ENCODE data around the gene TSHZ2.

TSHZ2 gene

DNA sequence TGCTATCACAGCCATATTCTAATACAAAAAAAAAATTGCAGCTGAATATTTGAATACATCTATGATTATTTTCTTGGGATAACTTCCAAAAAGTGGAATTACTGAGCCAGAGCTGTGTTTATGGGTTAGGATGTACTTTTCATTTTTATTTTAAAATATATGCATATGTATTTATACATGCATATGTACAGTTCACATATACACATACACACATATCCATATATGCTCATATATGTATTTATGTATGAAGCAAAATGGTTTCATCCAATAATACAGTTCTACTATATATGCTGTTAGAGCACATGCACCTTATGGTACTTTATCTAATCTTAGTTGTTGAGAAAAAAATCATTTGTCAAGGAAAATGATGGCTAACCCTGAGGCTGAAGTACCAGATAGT, 54.9 kb downstream of the TSHZ2 start:
- DNase-seq: no peak

DNA sequence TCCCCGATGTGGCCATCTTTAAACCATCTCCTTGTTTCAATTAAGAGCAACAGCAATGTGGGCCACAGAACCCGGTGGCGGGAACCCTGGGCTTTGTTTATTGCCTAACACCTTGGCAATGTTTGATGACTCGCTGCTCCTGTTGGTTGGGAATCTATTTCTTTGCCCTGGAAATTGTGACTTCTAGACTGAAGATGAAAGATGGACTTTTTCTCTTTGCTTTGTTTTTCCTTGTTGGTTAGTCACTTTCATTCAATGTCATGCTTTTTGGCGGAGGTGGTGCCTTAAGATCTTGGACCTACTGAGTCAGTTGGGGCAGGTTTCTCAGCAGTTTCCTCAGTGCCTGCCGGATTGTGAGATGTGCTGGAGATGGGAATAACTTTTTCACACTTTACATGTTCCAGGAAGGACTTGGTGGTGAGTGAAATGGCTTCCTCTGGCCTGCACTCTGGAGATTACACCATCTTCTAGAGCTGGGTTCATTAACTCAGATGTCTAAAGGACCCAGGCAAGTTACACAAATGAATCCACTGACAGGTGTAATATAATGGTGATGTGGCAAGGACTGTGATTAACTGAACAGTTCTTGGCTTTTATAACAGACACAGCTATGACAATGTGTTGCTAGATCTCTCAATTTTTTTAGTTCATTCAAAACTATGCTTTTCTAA, 56.3 kb downstream of the TSHZ2 start:
- no peak for DNase-seq

- no peak for DNase-seq
Observed at GRCh38 chr20:53030061-53030460, 57.9 kb downstream of the TSHZ2 start.

DNA sequence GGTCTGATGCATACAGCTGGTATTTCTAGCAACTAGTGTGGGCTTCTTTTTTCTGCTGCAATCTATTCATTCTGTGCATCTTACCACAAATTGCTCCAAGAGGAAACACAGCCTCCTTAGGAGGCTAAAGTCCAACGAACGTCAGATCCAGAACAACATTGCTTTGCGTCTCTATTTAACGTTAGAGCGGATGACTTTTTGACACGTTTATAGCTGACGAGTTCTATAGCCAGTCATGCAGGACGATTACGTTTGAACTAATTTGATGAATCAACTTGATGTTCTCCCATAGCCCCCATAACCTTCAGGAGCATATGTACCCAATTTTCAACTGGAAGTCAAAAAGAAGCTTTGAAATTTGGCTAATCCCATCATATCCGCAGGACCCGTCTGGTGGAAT, 59.9 kb downstream of the TSHZ2 start:
- no peak for DNase-seq

DNA sequence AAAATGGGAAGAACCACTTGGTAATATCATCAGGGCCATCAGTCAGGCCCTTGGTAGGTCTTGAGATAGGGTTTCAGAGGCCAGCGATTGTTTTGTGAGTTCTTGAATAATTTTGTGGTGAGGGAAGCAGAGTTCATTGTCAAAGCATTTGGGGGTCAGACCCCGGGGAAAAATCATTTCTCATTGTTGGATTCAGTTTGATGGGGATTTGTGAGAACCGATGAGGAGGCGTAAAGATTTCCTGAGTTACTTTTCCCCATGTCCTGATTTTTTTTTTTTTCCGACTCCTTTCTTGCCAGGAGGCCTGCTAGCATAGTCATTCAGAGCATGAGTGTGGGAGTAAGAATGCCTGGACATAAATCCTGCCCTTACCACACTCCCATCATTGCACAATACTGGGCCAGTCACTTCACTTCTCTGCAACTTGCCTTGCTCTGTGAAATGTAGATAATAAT, 60.3 kb downstream of the TSHZ2 start:
- no peak for DNase-seq

DNA sequence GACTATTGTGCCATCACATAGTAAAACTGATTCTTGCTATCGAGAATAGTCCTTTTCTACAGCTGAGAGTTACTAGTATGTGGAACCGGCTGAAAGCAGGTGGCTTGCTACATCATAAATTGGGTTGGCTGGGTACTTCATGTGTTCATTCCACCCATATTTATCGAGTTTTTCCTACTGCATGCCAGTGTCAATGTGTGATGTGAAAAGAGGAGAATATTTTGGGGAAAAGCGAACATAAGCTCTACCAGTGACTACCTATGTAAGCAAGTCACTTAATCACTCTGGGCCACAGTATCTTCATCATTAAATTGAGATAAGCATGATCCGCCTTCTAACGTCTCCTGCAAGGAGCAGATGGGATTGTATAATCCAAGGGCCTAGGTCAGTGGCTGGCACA, 61.0 kb downstream of the TSHZ2 start:
- DNase-seq: no peak

DNA sequence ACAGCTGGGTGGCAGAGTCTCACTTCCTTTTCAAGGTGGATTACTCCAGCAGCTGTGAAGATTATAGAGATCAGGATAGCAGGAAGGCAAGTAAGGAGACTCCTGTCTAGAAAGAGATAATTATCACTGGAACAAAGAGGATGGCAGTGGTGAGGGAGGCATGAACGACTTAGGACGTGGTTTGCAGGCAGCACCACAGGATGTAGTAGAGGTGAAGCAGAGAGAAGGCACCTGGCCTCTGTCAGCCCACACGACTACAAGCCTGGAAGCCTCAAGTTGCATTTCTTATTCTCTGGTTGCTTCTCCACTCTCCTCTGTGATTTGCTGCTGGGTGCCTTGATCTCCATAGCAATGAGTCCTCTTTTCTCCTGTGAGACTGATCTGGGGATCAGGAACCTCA, 62.7 kb downstream of the TSHZ2 start:
- no peak for DNase-seq

DNA sequence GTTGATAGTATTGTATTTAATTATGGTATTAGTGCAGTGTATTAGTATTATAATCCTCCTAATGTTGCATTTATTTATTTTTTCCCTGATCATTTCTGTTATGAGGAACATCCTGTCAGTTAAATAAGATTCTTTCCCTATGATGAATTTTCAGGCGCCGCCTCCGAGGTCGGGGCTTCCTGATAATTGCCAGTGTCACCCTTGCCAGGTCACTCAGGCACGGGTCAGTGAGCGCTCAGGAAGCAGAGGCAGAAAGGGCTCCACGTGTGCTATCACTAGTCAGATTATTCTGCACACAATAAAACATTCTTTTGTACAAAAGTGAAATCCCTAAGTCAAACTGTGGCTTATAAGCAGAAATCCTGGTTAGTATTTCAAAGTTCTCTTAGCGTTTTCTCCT, 64.8 kb downstream of the TSHZ2 start:
- DNase-seq: no peak

GRCh38 chr20:53037621-53038020, 65.5 kb downstream of the TSHZ2 start:
- no peak for DNase-seq

- no peak for DNase-seq
Observed at GRCh38 chr20:53038299-53038698, 66.1 kb downstream of the TSHZ2 start.

DNA sequence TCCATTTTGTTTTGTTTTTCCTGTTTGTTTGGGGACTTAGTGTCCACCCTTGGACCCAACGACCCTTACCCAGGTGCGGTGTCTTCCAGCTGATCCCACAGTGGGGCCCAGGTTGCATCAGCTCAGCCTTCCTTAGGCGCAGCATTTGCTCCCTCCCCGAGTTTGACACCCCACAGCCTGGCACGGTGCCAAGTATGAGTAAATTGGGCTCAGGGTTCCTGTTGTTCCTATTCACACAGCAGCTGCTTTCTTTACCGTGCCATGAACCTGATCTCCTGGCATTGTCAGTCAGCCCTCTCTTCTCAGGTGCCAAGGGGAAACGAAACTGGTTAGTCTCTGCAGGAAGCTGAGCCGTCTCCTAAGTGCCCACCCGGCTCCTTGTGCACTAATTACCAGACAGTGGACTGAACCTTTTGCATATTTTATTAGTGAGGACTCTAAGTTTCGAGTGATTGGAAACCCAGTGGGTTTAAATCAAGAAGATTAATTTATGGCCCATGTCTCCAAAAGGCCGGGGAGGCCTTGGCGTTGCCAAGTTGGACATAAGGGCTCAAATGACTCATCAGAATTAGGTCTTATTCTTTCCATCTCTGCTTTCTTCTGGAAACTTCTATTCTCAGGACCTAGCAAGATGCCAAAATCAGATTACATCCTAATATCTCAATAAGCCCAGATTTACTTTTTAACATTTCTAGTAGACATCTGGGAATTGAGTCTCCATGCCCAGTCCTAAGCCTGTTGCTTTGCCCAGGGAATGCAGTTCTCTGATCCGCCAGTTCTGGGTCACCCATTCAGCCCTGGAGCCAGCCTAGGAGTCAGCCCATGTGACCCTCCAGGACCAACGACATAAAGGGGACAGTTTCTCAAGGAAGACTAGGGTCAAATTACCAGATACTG, 68.8 kb downstream of the TSHZ2 start:
- peak in 3 of 56 donors; percentile 1 to 36 (median 7) for DNase-seq

GRCh38 chr20:53042521-53042920, 70.4 kb downstream of the TSHZ2 start:
- no peak for DNase-seq

DNA sequence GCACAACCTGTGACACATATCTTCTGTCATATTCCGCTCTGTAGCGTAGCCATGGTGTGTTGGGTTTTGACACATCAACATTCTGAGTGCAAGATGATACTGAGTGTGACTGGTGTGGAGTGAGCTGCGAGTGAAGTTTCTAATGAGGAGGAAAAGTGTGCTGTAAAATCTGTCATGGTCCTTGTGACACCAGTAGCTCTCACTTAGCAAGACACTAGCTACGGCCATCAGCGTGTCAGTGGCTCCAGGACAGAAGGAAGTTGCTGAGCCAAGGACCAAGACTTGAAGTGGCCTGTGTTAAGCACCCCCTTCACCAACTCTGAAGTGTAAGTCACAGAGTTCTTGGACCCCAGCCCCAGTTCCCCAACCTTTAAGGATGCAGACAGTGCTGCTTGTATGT, 72.1 kb downstream of the TSHZ2 start:
- no peak for DNase-seq

- DNase-seq: no peak
Observed at GRCh38 chr20:53045941-53046340, 73.8 kb downstream of the TSHZ2 start.

GRCh38 chr20:53047203-53047602, 75.0 kb downstream of the TSHZ2 start:
- DNase-seq: no peak

DNA sequence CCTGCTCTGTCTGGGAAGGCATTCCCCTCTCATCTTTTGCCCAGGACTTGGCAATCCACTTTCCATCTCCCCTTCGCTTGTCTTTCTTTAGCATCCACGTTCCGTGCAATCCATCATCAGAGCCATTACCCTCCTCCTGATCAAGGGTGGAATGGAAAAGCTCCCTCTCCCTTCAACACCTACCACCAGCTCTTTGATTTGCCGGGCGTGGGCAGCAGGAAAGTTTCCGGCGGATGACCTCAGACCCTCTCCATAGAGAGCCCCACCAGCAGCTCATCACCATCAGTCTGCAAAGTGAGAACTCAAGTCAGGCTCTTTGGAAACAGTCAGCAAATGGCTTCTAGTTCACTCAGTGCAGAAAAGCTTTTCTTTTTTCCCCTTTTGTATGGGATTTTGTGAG, 76.2 kb downstream of the TSHZ2 start:
- no peak for DNase-seq

DNA sequence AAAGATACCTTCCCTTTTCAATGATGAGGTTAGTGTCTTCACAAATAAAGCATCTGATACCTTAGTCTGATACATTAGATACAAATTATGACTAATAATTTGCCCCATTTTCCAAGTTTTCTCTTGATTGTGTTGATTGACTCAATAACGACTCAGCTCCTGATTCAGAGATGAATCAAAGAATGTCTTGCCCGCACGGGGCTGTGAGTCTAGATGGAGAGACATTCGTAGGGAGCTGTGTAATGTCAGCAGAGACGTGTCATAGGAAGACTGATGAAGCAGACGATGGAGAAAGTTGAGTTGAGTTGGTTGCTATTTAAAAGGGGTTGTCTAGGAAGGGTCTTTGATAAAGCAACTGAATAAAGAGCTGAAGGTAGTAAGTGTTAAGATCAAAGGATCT, 78.2 kb downstream of the TSHZ2 start:
- no peak for DNase-seq

DNA sequence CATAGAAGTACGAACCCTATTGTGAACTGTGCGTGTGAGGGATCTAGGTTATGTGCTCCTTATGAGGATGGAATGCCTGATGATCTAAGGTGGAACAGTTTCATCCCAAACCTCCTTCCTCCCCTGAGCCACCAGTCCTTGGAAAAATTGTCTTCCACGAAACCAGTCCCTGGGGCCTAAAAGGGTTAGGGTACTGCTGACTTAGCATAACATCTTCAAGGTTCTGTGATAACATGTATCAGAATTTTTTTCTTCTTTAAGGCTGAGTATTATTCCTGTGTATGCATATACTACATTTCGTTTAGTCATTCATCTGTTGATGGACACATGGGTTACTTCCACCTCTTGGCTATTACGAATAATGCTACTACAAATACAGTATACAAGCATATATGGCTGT, 80.2 kb downstream of the TSHZ2 start:
- no peak for DNase-seq

DNA sequence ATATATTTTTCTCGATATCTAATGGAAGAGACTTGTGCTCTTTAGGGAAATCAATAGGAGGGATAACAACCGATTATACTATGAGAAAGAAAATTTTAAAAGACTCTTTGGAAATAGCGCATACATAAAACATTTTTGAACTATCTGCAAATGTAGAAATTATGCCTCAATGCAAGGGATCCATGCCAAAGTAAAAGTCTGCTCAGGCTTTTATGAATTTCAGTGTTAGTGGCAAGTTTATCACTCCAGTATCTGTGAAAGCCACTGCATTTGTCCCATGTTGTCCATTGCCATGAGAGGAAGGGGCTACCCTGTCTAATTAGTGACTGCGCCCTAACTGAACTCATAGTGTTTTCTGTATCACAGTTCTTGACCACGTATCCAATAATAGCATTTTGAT, 81.4 kb downstream of the TSHZ2 start:
- DNase-seq: no peak

GRCh38 chr20:53055367-53056067, 83.4 kb downstream of the TSHZ2 start:
- no peak for DNase-seq

GRCh38 chr20:53057579-53057978, 85.4 kb downstream of the TSHZ2 start:
- DNase-seq: no peak

GRCh38 chr20:53059848-53060247, 87.7 kb downstream of the TSHZ2 start:
- DNase-seq: no peak
